PC-3 (cell line): Measurements from ENCODE around the gene SF1. TPM values are rescaled to one million over a fixed set of nuclear protein-coding genes. Genes with fewer than 3 reads are reported as not detected.

Experiments
- ATAC-seq: fragments of 200-7000 bp; cut with Tn5 transposase; 2 replicates; pipeline ENCODE4 v1.9.1; 2020; ENCODE audit warnings: mild to moderate bottlenecking, moderate library complexity
- BruUV-seq: library from RNA; stranded (reverse); fragments of 400-500 nt; replicated peaks from 2 replicates; lab custom pipeline; 2021; lab: Mats Ljungman, UMichigan
- CTCF ChIA-PET: fragments of 300-600 bp; sonication (Branson Sonifier 250); formaldehyde crosslinking; loops from one replicate; lab custom pipeline; 2022; ENCODE audit warnings: antibody characterized with exemption; lab: Charles Lee
- POLR2A ChIA-PET: fragments of 300-600 bp; sonication (Branson Sonifier 250); formaldehyde crosslinking; loops from one replicate; lab custom pipeline; 2022; ENCODE audit warnings: antibody characterized with exemption; ENCODE audit not compliant: unreplicated experiment; lab: Charles Lee
- DNase-seq: peaks from one replicate; pipeline ENCODE4 v3.0.0-alpha.2; 2015
- H2AFZ ChIP-seq: fragments of 300-600 bp; sonication (generic); 2 replicates; pipeline ENCODE4 v1.6.0; 2016; ENCODE audit warnings: antibody characterized with exemption, low read length
- H3F3A ChIP-seq: fragments of 300-600 bp; sonication (generic); one replicate; pipeline ENCODE4 v1.6.0; 2017; ENCODE audit warnings: antibody characterized with exemption, low read length, control low read depth, mild to moderate bottlenecking; ENCODE audit not compliant: unreplicated experiment
- H3K27ac ChIP-seq: fragments of 300-600 bp; sonication (generic); 2 replicates; pipeline ENCODE4 v1.5.1; 2016; ENCODE audit warnings: mild to moderate bottlenecking, low read length
- H3K27me3 ChIP-seq: fragments of 300-600 bp; sonication (generic); 2 replicates; pipeline ENCODE4 v1.6.1; 2016; ENCODE audit warnings: low read length, mixed read lengths
- H3K36me3 ChIP-seq: fragments of 300-600 bp; sonication (generic); 2 replicates; pipeline ENCODE4 v1.6.1; 2016; ENCODE audit warnings: low read depth, mixed run types, low read length, mixed read lengths
- H3K4me1 ChIP-seq: fragments of 300-600 bp; sonication (generic); 2 replicates; pipeline ENCODE4 v1.5.1; 2016; ENCODE audit warnings: low read length; ENCODE audit not compliant: insufficient read depth
- H3K4me2 ChIP-seq: fragments of 300-600 bp; sonication (generic); 2 replicates; pipeline ENCODE4 v1.6.0; 2016; ENCODE audit warnings: low read length
- H3K4me3 ChIP-seq: fragments of 300-600 bp; sonication (generic); 2 replicates; pipeline ENCODE4 v1.5.1; 2016; ENCODE audit warnings: mild to moderate bottlenecking, low read length, mixed read lengths
- H3K79me2 ChIP-seq: fragments of 300-600 bp; sonication (generic); 2 replicates; pipeline ENCODE4 v1.6.1; 2017; ENCODE audit warnings: low read length, mixed read lengths
- H3K9ac ChIP-seq: fragments of 300-600 bp; sonication (generic); 2 replicates; pipeline ENCODE4 v1.6.0; 2016; ENCODE audit warnings: mild to moderate bottlenecking, low read length
- H3K9me2 ChIP-seq: fragments of 300-600 bp; sonication (generic); replicated peaks from 2 replicates; pipeline ENCODE4 v1.6.1; 2016; ENCODE audit warnings: mixed run types, low read length, mixed read lengths
- H3K9me3 ChIP-seq: fragments of 300-600 bp; sonication (generic); 2 replicates; pipeline ENCODE4 v1.6.1; 2016; ENCODE audit warnings: low read length, mixed read lengths
- H4K20me1 ChIP-seq: fragments of 300-600 bp; sonication (generic); 2 replicates; pipeline ENCODE4 v1.6.1; 2016; ENCODE audit warnings: low read length, mixed read lengths
- CTCF ChIP-seq: fragments of 300-600 bp; sonication (generic); conservative IDR thresholded peaks from 2 replicates; pipeline ENCODE4 v1.5.1; 2017; ENCODE audit warnings: antibody characterized with exemption, low read depth, mild to moderate bottlenecking, low read length
- EZH2 ChIP-seq: fragments of 300-600 bp; sonication (generic); IDR thresholded peaks from one replicate; pipeline ENCODE4 v1.6.1; 2017; ENCODE audit warnings: antibody characterized with exemption, mild to moderate bottlenecking, low read length; ENCODE audit not compliant: unreplicated experiment
- EZH2phosphoT487 ChIP-seq: fragments of 300-600 bp; sonication (generic); IDR thresholded peaks from 2 replicates; pipeline ENCODE4 v1.6.1; 2018; ENCODE audit warnings: mild to moderate bottlenecking, antibody characterized with exemption, low read length, borderline replicate concordance
- intact Hi-C: fragments of 100-400 bp; cut with micrococcal nuclease; formaldehyde crosslinking; loops from 2 replicates; pipeline ENCODE4 v1.9.0; 2023
- total RNA-seq: library from RNA; depleted of rRNA; stranded (reverse); fragments of >200 nt; gene quantifications from 2 replicates; pipeline ENCODE4 v1.2.3, GENCODE V29; 2014

Gene SF1
- total RNA-seq, 1 experiment from 2014 or later, result 217 TPM

GRCh38 chr11:64787526-64788320 lies 9.4 kb upstream of the SF1 start:
- Histone ChIP-seq H3K27me3 (no peaks in the 10 kb centered on the region), H3K36me3 (no peaks in the 10 kb centered on the region; the same call in 1 of the 2 replicates), H3K9ac (no peak overlapping the region), H3K4me3 (no peak overlapping the region), H3K4me1 (no peaks in the 10 kb centered on the region), H3K27ac (no peak overlapping the region), H3K9me3 (no peaks in the 10 kb centered on the region), H3K4me2 (no peak overlapping the region), H3F3A (no peaks in the 10 kb centered on the region), H3K9me2 (no peaks in the 10 kb centered on the region), H4K20me1 (no peaks in the 10 kb centered on the region), H3K79me2 (no peaks in the 10 kb centered on the region), H2AFZ (no peak overlapping the region)
- DNase-seq (peak; percentile 64), ATAC-seq (peak; percentile 76)
- no TSS peak for BruUV-seq
- CTCF ChIA-PET, result interaction anchor here (0.6 to 1.0 kb wide), 5 partner anchors 9 to 112 kb away, joined by 3 to 5 read pairs (median 3); partner anchors contain the start of gene SF1
- POLR2A ChIA-PET, result no interaction called here
- intact Hi-C loops, result no loop called here
- TF ChIP-seq CTCF (peak; percentile 93), EZH2phosphoT487 (no peak), EZH2 (no peak)

DNA sequence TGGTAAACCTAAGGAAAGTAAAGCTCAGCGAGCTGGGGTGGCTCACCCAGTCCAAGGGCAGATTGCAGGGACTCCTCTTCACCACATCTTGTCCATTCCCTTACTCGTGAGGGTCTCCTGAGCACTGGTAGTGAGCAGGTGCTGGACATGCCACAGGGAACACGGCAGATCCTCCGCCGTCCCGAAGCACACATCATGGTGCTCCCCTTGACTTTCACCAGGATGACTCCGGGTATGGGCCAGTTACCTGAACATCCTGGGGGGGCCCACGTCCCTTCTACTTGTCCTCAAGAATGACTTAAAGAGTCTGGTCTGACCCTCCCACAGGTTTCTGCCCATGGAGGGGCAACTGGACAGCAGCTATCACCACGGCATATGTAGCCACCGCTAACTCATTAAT lies 8.0 kb upstream of the SF1 start:
- DNase-seq (no peak), ATAC-seq (no peak)
- no peak overlapping the region for H3K27ac ChIP-seq
- no peak overlapping the region for H3K4me2 ChIP-seq
- H3K4me1 ChIP-seq, result no peaks in the 10 kb centered on the region
- H3K9me3 ChIP-seq, result no peaks in the 10 kb centered on the region
- no peaks in the 10 kb centered on the region for H3K9me2 ChIP-seq
- no peak overlapping the region for H2AFZ ChIP-seq
- H4K20me1 ChIP-seq, result no peaks in the 10 kb centered on the region
- no TSS peak for BruUV-seq
- H3K9ac ChIP-seq, result no peak overlapping the region
- no peaks in the 10 kb centered on the region; the same call in 1 of the 2 replicates for H3K36me3 ChIP-seq
- H3F3A ChIP-seq, result no peaks in the 10 kb centered on the region
- H3K79me2 ChIP-seq, result no peaks in the 10 kb centered on the region
- ChIA-PET POLR2A (no interaction called here), CTCF (interaction anchor here (0.7 kb wide), 1 partner anchor 9 kb away, joined by 6 read pairs; no protein-coding TSS in a partner anchor)
- intact Hi-C loops, result no loop called here
- no peak for TF ChIP-seq EZH2
- no peak for TF ChIP-seq CTCF
- TF ChIP-seq EZH2phosphoT487, result no peak
- H3K4me3 ChIP-seq, result no peak overlapping the region
- H3K27me3 ChIP-seq, result no peaks in the 10 kb centered on the region
